HG03469 (cell line): ENCODE results near the gene MAD1L1.

Experiments used
- ATAC-seq: cut with Tn5 transposase; IDR thresholded peaks from one replicate; pipeline ENCODE4 v1.9.1; 2021; ENCODE audit warnings: mild to moderate bottlenecking, moderate library complexity, moderate number of reproducible peaks; ENCODE audit not compliant: unreplicated experiment

Gene MAD1L1

DNA sequence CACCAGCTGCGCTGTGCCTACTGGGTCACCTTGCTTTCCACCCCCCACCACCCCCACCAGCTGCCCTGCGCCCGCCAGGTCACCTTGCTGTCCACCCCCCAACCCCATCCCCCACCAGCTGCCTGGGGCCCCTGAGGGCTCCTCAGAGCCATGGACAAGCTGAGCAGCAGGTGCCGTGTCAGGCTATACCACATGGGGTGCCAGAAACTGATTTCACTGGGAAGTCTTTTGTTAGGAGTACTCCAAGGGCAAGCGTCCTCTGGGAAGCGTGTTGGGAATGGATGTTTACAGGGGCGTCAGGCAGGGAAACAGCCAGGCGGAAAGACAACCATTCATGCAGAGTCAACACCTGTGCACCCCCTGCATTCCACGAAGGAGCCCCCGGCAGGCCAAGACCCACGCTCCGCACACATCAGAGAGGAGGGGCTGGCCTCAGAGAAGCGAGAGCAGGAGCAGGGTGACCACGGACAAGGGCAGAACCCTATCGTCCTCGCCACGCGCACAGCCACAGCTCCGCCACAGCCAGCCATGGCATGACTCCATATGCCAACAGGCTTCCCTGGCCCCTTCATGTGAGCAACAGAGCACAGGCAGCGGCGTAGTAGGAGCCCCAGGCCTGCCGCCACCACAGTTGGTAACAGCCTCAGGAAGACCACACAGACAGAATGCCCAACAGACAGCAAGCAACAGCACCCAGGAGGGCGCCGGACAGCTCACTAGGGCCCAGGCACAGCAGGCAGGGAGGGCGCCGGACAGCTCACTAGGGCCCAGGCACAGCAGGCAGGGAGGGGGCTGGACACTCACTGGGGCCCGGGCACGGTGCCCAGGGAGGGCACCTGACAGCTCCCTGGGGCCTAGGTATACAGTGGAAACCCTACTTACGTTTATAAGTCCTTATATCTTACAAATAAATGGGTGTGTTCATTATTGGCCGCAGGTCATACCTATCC, 180.8 kb downstream of the MAD1L1 start:
- ATAC-seq, result no peak

- no peak for ATAC-seq
Measured at GRCh38 chr7:2050511-2050866, 182.3 kb downstream of the MAD1L1 start.

- ATAC-seq, result no peak
Measured at GRCh38 chr7:2049782-2050510, 182.8 kb downstream of the MAD1L1 start.

DNA sequence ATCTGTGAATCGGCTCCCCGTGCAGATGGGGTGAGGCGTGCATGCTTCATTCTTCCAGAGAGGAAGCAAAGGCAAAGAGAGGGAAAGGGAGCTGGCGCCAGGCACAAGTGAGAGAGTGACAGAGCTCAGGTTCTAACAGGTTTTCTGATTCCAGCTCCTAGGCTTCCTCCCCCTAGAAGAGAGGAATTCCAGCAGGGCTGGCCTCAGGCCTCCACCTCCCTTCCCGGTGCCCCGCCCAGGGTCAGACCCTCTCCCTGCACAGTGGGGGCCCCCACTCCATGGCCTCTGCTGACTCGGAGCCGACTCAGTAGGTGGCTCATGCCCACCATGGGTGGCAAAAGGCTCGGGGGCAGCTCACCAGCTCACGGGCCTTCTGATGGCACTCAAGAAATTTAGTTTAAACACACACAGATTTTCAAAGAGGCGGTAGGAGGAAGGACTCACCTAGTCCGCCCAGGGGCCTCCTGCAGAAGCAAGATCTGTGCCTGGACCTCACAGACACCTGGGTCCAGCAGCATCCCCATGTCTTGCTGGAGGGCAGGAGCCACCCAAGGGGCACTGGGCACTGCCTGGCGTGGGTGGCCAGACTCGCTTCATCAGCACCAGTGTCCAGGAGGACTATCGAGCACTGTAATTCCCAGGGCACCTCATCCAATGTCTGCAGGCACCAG, 183.5 kb downstream of the MAD1L1 start:
- no peak for ATAC-seq

GRCh38 chr7:2048531-2048930, 184.2 kb downstream of the MAD1L1 start:
- no peak for ATAC-seq

- no peak for ATAC-seq
Measured at GRCh38 chr7:2048006-2048405, 184.7 kb downstream of the MAD1L1 start.

- ATAC-seq, result no peak
Measured at GRCh38 chr7:2046581-2047565, 185.9 kb downstream of the MAD1L1 start.

- ATAC-seq, result no peak
Measured at GRCh38 chr7:2045559-2046405, 187.0 kb downstream of the MAD1L1 start.

DNA sequence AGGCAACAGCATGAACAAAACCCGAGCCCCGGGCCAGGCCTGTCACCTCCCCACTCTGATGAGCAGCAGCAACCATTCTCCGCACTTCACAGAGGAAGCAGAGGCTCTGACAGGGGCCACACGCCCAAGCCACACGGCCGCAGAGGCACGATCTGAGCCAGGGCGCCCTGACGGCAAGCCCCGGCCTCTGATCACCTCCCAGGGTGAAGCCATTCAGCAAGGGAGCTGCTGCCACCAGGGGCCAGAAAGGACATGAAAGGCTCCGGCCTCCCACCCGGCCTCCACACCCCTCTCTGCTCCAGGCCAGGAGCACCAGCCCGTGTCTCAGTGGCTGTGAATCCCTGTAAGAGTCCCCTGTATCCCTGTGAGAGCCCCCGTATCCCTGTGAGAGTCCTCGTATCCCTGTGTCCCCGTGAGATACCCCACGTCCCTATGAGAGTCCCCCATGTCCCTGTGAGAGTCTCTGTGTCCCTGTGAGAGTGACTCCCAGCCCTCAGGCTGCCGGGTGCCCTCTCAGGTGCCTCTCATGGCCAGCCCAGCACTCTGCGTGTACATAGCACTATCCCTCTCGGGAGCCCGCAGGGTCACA, 187.8 kb downstream of the MAD1L1 start:
- no peak for ATAC-seq

- ATAC-seq, result no peak
Measured at GRCh38 chr7:2044311-2044882, 188.3 kb downstream of the MAD1L1 start.

DNA sequence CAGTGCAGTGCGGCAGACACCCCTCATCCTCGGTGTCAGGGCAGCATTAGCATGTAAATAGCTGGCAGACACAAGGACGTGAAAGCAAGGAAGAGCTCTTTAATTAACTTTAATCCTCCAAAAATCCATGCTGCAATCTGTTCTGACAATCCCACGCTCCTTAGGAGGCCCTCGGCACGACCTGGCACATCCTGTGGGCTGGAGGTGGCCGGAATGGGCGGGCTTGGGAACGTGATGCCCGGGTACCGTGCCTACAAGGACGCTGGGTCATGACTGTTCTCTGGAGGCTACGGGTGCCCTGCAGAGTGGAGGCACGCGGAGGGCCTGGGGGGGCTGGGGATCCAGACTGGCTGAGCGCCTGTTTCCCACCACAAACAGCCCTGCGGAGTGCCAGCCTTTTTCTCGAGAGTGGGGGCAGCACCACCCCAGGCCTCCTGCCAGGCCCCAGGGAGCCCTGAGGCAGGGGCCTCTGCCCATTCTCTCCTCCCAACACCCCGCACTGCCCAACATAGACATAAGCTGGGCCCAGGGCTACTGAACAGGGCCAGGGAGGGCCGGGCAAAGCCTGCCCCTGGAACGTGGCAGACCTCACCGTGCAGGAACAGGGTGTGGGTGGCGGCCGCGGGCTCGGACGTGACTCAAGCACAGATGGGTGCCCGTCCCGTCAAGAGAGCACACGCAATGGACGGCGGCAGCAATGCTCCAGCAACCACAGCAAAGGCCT, 189.3 kb downstream of the MAD1L1 start:
- ATAC-seq, result no peak

- no peak for ATAC-seq
Measured at GRCh38 chr7:2042650-2043049, 190.1 kb downstream of the MAD1L1 start.

DNA sequence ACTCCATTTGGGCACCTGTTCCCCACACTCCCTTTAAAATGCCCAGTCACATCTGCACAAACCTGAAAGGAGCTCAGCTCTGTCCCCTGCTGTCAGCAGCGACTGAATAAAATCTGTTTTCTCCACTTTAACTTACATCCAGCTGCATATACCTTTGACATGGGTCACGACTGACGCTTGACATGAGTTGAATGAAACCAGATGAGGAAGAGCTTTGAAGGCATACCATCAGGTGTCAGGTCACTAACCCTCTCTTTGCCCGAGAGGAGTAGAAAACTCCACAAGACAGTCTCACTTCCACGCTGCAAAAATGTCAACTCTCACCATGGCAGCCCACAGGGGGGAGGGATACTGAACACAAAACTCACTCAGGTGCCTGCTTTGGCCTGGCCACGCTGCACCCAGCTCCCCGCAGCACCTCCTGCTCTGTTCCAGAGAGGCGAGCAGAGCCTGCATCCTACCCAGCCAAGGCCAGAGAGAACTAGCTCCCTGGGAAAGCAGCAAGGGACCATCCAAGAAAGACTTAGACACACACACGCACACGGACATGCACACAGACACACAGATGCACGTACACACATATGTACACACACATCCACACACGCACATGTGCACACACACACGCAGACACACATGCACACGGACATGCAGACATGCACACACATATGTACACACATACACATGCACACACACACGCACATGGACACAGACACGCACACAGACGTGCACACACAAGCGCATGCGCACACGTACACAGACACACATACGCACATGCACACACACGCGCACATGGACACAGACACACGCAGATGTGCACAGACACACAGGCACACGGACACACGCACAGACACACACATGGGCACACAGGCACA, 191.0 kb downstream of the MAD1L1 start:
- no peak for ATAC-seq

DNA sequence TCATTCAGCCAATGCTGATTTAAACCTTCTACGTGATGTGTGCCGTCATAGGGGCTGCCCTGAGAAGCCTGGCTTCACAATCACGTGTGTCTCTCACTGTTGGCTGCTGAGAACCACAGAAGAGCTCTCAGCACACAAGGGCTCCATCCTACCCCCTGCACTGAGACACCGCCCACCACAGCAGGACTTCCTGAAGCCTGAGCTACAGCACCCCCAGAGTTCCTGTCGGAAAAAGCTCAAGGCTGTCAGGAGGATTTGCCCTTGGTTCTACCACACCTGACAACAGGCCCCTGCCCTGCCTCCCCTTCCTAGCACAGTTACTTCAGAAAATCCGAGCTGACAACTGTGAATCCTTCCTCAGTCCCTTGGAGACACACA, 191.9 kb downstream of the MAD1L1 start:
- ATAC-seq, result no peak

- no peak for ATAC-seq
Measured at GRCh38 chr7:2040201-2040892, 192.4 kb downstream of the MAD1L1 start.

DNA sequence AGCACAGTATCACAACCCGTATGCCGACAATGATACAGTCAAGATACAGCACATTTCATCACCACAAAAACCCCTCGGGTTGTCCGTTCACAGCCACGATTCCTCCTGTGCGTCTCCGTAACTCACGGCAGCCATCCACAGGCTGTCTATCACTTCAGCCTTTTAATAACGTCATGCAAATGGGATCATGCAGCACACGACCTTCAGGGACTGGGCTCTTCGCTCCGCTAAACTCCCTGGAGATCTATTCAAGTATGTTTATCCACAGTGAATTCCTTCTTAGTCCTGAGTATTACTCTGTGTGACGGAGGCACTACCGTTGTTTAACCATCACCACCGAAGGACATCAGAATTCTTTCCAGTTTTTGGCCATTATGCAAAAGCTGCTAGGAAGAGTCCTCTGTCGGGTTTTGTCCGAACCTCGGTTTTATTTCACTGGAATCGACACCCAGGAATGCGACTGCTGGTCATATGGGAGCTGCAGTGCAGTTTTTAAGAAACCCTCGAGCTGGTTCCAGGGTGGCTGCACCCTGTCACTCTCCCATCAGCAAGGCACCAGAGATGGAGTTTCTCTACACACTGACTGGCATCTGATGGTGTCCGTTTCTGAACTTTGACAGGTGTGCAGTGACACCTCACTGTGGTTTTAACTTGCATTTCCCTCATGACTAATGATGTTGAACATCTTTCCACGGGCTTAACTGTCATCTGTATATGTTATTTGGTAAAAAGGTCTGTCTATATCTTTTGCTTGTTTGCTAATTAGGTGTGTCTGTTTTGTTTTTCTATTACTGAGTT, 193.6 kb downstream of the MAD1L1 start:
- no peak for ATAC-seq
